WTC11 (cell line): Measurements from ENCODE around the gene ZBTB12. TPM values are rescaled to one million over a fixed set of nuclear protein-coding genes. Genes with fewer than 3 reads are reported as not detected.

Source experiments
- ATAC-seq: fragments of 200-7000 bp; cut with Tn5 transposase; 2 replicates; pipeline ENCODE4 v1.10.0; 2021; ENCODE audit warnings: mild to moderate bottlenecking, moderate library complexity
- CTCF ChIA-PET: fragments of 300-600 bp; sonication (Branson Sonifier 250); formaldehyde crosslinking; loops from one replicate; lab custom pipeline; 2021; ENCODE audit warnings: antibody characterized with exemption; lab: Charles Lee
- POLR2A ChIA-PET: fragments of 350-600 bp; sonication (Branson Sonifier 250); formaldehyde crosslinking; loops from one replicate; lab custom pipeline; 2021; ENCODE audit warnings: antibody characterized with exemption; lab: Charles Lee
- DNase-seq: peaks from one replicate; pipeline ENCODE4 v3.0.0; 2021; ENCODE audit warnings: low spot score
- H3K27ac Mint-ChIP-seq: 2 replicates; pipeline ENCODE4 v1.8.0; 2021; ENCODE audit warnings: mixed read lengths
- H3K27me3 Mint-ChIP-seq: 2 replicates; pipeline ENCODE4 v1.8.0; 2021; ENCODE audit warnings: low read depth, mild to moderate bottlenecking, moderate library complexity, mixed read lengths
- H3K36me3 Mint-ChIP-seq: 2 replicates; pipeline ENCODE4 v1.8.0; 2021; ENCODE audit warnings: mixed read lengths
- H3K4me1 Mint-ChIP-seq: 2 replicates; pipeline ENCODE4 v1.8.0; 2022; ENCODE audit warnings: mixed read lengths
- H3K4me3 Mint-ChIP-seq: 2 replicates; pipeline ENCODE4 v1.8.0; 2021; ENCODE audit warnings: mild to moderate bottlenecking, moderate library complexity, mixed read lengths
- H3K9me3 Mint-ChIP-seq: 2 replicates; pipeline ENCODE4 v1.8.0; 2021; ENCODE audit warnings: mixed read lengths
- ATF1 ChIP-seq: sonication (generic); formaldehyde crosslinking; IDR thresholded peaks from 2 replicates; pipeline ENCODE4 v1.8.1; 2023; ENCODE audit warnings: mild to moderate bottlenecking, moderate library complexity, missing genetic modification reagents
- CREM ChIP-seq: sonication (generic); formaldehyde crosslinking; IDR thresholded peaks from 2 replicates; pipeline ENCODE4 v1.8.1; 2022; ENCODE audit warnings: mild to moderate bottlenecking, missing genetic modification reagents, moderate library complexity
- ESRRA ChIP-seq: sonication (generic); formaldehyde crosslinking; IDR thresholded peaks from 2 replicates; pipeline ENCODE4 v1.8.1; 2022; ENCODE audit warnings: mild to moderate bottlenecking, missing genetic modification reagents, borderline replicate concordance
- FOXK1 ChIP-seq: sonication (generic); formaldehyde crosslinking; IDR thresholded peaks from 2 replicates; pipeline ENCODE4 v1.8.0; 2022; ENCODE audit warnings: mild to moderate bottlenecking, moderate library complexity, missing genetic modification reagents
- NFYB ChIP-seq: sonication (generic); formaldehyde crosslinking; conservative IDR thresholded peaks from 2 replicates; pipeline ENCODE4 v1.8.0; 2022; ENCODE audit warnings: low read depth, missing genetic modification reagents
- NR1H2 ChIP-seq: sonication (generic); formaldehyde crosslinking; IDR thresholded peaks from 2 replicates; pipeline ENCODE4 v1.9.0; 2021; ENCODE audit warnings: mild to moderate bottlenecking, moderate library complexity, missing genetic modification reagents
- PRRX2 ChIP-seq: fragments of 250-450 bp; sonication (Bioruptor Pico); IDR thresholded peaks from 2 replicates; pipeline ENCODE4 v1.8.0; 2021; ENCODE audit warnings: mild to moderate bottlenecking
- RORB ChIP-seq: fragments of 250-450 bp; sonication (Bioruptor Pico); IDR thresholded peaks from 2 replicates; pipeline ENCODE4 v1.9.0; 2021; ENCODE audit warnings: mild to moderate bottlenecking
- SMAD4 ChIP-seq: sonication (generic); formaldehyde crosslinking; IDR thresholded peaks from 2 replicates; pipeline ENCODE4 v1.8.0; 2022; ENCODE audit warnings: mild to moderate bottlenecking, missing genetic modification reagents
- ZBTB21 ChIP-seq: sonication (generic); formaldehyde crosslinking; IDR thresholded peaks from 2 replicates; pipeline ENCODE4 v1.8.1; 2023; ENCODE audit warnings: mild to moderate bottlenecking, missing genetic modification reagents, borderline replicate concordance
- total RNA-seq: library from RNA; stranded (reverse); gene quantifications from 3 replicates; pipeline ENCODE4 v1.2.3, GENCODE V29; 2021
- TF ChIP-seq, protein P1 (sequence below): sonication (generic); formaldehyde crosslinking; IDR thresholded peaks from 2 replicates; pipeline ENCODE4 v1.8.0; 2023; ENCODE audit warnings: mild to moderate bottlenecking, missing genetic modification reagents
- TF ChIP-seq, protein P2 (sequence below): sonication (generic); formaldehyde crosslinking; IDR thresholded peaks from 2 replicates; pipeline ENCODE4 v1.8.0; 2022; ENCODE audit warnings: mild to moderate bottlenecking, missing genetic modification reagents
- TF ChIP-seq, protein P3 (sequence below): fragments of 250-450 bp; sonication (Bioruptor Pico); IDR thresholded peaks from 2 replicates; pipeline ENCODE4 v1.9.0; 2021; ENCODE audit warnings: mild to moderate bottlenecking
- TF ChIP-seq, protein P4 (sequence below): sonication (generic); formaldehyde crosslinking; IDR thresholded peaks from 2 replicates; pipeline ENCODE4 v1.8.0; 2022; ENCODE audit warnings: missing genetic modification reagents
- TF ChIP-seq, protein P5 (sequence below): sonication (generic); formaldehyde crosslinking; IDR thresholded peaks from 2 replicates; pipeline ENCODE4 v1.8.1; 2022; ENCODE audit warnings: mild to moderate bottlenecking, missing genetic modification reagents, moderate library complexity, borderline replicate concordance
- TF ChIP-seq, protein P6 (sequence below): fragments of 250-450 bp; sonication (Bioruptor Pico); IDR thresholded peaks from 2 replicates; pipeline ENCODE4 v1.9.0; 2021; ENCODE audit warnings: moderate library complexity, mild to moderate bottlenecking, inconsistent platforms, borderline replicate concordance
- TF ChIP-seq, protein P7 (sequence below): sonication (generic); formaldehyde crosslinking; IDR thresholded peaks from 2 replicates; pipeline ENCODE4 v1.8.0; 2023; ENCODE audit warnings: missing genetic modification reagents

ZBTB12 gene
- total RNA-seq, 1 experiment from 2014 or later, result 24.0 TPM

DNA sequence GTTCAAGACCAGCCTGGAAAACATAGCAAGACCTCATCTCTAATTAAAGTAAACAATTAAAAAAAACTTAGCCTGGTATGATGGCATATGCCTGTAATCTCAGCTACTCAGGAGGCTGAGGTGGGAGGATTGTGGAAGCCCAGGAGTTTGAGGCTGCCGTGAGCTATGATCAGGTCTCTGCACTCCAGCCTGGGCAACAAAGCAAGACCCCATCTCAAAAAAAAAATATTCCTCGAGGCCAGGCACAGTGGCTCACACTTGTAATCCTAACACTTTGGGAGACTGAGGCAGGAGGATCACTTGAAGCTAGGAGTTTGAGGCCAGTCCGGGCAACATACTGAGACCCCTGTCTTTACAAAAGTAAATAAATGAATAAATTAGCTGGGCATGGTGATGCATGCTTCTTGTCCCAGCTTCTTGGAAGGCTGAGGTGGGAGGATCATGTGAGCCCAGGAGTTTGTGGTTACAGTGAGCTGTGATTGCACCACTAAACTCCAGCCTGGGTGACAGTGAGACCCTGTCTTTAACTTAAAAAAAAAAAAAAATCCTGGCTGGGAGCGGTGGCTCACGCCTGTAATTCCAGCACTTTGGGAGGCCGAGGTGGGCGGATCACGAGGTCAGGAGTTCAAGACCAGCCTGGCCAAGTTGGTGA lies 16.3 kb upstream of the ZBTB12 start (continued):
- TF ChIP-seq, protein P1, sequence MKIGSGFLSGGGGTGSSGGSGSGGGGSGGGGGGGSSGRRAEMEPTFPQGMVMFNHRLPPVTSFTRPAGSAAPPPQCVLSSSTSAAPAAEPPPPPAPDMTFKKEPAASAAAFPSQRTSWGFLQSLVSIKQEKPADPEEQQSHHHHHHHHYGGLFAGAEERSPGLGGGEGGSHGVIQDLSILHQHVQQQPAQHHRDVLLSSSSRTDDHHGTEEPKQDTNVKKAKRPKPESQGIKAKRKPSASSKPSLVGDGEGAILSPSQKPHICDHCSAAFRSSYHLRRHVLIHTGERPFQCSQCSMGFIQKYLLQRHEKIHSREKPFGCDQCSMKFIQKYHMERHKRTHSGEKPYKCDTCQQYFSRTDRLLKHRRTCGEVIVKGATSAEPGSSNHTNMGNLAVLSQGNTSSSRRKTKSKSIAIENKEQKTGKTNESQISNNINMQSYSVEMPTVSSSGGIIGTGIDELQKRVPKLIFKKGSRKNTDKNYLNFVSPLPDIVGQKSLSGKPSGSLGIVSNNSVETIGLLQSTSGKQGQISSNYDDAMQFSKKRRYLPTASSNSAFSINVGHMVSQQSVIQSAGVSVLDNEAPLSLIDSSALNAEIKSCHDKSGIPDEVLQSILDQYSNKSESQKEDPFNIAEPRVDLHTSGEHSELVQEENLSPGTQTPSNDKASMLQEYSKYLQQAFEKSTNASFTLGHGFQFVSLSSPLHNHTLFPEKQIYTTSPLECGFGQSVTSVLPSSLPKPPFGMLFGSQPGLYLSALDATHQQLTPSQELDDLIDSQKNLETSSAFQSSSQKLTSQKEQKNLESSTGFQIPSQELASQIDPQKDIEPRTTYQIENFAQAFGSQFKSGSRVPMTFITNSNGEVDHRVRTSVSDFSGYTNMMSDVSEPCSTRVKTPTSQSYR, result no peak
- TF ChIP-seq, protein P2, sequence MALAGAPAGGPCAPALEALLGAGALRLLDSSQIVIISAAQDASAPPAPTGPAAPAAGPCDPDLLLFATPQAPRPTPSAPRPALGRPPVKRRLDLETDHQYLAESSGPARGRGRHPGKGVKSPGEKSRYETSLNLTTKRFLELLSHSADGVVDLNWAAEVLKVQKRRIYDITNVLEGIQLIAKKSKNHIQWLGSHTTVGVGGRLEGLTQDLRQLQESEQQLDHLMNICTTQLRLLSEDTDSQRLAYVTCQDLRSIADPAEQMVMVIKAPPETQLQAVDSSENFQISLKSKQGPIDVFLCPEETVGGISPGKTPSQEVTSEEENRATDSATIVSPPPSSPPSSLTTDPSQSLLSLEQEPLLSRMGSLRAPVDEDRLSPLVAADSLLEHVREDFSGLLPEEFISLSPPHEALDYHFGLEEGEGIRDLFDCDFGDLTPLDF, result no peak
- no peak for TF ChIP-seq RORB
- TF ChIP-seq, all 79 proteins: peak for 0

DNA sequence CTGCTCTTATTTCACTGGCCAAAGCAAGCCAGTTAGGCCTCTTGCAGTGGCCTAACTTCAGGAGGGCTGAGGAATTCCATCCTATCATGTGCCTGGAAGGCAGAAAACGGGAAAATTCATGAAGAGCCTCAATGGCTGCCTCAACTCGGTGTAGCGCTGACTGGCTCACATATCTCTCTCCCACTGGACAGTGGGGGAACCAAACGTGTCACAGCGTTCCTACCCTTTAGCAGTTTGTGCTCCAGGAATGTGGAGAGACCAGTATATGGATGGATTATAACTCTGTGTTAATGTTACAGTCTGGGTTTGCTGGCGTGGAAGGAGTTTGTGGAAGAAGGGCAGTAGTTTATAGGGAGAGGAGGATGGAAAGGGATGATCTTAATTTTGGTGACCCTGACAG lies 13.9 kb upstream of the ZBTB12 start:
- ATAC-seq, result no peak
- H3K4me3 Mint-ChIP-seq, result no peak overlapping the region
- POLR2A ChIA-PET, result no interaction called here

DNA sequence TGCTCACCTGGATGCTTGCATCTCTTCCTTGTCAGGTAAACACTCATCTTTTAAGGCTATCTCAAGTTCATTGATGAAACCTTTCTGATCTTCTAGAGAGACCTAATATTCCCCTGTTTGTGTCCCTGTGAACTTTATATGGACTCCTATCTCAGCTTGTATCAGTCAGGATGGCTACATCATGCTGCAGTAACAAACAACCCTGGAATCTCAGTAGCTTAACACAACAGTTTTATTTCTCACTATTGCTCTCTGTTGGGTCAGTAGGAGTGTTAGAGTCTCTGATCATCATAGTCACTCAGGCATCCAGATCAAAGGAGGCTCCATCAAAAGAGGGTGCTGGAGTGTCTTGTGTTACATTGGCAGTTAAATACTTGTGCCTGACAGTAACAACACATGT lies 13.5 kb upstream of the ZBTB12 start:
- POLR2A ChIA-PET, result no interaction called here
- H3K36me3 Mint-ChIP-seq, result no peaks in the 10 kb centered on the region
- CTCF ChIA-PET, result interaction anchor here (2.2 kb wide), 1 partner anchor 9 kb away, joined by 5 read pairs; no protein-coding TSS in a partner anchor
- no peaks in the 10 kb centered on the region for H3K4me1 Mint-ChIP-seq
- no peak overlapping the region for H3K4me3 Mint-ChIP-seq
- peaks cover 5% of the 10 kb centered on the region; the same call in 1 of the 2 replicates for H3K9me3 Mint-ChIP-seq
- DNase-seq (no peak), ATAC-seq (no peak)
- no peaks in the 10 kb centered on the region; the same call in none of the 2 replicates for H3K27me3 Mint-ChIP-seq
- H3K27ac Mint-ChIP-seq, result no peak overlapping the region
- TF ChIP-seq SMAD4 (no peak), CREM (CRISPR knock-in tag) (no peak), NR1H2 (CRISPR knock-in tag) (no peak), PRRX2 (CRISPR knock-in tag) (no peak), ZBTB21 (CRISPR knock-in tag) (no peak), ESRRA (CRISPR knock-in tag) (no peak), ATF1 (CRISPR knock-in tag) (no peak), FOXK1 (no peak), NFYB (CRISPR knock-in tag) (no peak)
- TF ChIP-seq, protein P3, sequence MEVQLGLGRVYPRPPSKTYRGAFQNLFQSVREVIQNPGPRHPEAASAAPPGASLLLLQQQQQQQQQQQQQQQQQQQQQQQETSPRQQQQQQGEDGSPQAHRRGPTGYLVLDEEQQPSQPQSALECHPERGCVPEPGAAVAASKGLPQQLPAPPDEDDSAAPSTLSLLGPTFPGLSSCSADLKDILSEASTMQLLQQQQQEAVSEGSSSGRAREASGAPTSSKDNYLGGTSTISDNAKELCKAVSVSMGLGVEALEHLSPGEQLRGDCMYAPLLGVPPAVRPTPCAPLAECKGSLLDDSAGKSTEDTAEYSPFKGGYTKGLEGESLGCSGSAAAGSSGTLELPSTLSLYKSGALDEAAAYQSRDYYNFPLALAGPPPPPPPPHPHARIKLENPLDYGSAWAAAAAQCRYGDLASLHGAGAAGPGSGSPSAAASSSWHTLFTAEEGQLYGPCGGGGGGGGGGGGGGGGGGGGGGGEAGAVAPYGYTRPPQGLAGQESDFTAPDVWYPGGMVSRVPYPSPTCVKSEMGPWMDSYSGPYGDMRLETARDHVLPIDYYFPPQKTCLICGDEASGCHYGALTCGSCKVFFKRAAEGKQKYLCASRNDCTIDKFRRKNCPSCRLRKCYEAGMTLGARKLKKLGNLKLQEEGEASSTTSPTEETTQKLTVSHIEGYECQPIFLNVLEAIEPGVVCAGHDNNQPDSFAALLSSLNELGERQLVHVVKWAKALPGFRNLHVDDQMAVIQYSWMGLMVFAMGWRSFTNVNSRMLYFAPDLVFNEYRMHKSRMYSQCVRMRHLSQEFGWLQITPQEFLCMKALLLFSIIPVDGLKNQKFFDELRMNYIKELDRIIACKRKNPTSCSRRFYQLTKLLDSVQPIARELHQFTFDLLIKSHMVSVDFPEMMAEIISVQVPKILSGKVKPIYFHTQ (CRISPR knock-in tag), result no peak
- TF ChIP-seq, protein P4, sequence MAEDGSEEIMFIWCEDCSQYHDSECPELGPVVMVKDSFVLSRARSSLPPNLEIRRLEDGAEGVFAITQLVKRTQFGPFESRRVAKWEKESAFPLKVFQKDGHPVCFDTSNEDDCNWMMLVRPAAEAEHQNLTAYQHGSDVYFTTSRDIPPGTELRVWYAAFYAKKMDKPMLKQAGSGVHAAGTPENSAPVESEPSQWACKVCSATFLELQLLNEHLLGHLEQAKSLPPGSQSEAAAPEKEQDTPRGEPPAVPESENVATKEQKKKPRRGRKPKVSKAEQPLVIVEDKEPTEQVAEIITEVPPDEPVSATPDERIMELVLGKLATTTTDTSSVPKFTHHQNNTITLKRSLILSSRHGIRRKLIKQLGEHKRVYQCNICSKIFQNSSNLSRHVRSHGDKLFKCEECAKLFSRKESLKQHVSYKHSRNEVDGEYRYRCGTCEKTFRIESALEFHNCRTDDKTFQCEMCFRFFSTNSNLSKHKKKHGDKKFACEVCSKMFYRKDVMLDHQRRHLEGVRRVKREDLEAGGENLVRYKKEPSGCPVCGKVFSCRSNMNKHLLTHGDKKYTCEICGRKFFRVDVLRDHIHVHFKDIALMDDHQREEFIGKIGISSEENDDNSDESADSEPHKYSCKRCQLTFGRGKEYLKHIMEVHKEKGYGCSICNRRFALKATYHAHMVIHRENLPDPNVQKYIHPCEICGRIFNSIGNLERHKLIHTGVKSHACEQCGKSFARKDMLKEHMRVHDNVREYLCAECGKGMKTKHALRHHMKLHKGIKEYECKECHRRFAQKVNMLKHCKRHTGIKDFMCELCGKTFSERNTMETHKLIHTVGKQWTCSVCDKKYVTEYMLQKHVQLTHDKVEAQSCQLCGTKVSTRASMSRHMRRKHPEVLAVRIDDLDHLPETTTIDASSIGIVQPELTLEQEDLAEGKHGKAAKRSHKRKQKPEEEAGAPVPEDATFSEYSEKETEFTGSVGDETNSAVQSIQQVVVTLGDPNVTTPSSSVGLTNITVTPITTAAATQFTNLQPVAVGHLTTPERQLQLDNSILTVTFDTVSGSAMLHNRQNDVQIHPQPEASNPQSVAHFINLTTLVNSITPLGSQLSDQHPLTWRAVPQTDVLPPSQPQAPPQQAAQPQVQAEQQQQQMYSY (CRISPR knock-in tag), result no peak
- TF ChIP-seq, protein P2, result no peak
- TF ChIP-seq, protein P5, sequence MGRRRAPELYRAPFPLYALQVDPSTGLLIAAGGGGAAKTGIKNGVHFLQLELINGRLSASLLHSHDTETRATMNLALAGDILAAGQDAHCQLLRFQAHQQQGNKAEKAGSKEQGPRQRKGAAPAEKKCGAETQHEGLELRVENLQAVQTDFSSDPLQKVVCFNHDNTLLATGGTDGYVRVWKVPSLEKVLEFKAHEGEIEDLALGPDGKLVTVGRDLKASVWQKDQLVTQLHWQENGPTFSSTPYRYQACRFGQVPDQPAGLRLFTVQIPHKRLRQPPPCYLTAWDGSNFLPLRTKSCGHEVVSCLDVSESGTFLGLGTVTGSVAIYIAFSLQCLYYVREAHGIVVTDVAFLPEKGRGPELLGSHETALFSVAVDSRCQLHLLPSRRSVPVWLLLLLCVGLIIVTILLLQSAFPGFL, result no peak

More for the DNA sequence above, 13.9 kb upstream of the ZBTB12 start:
- no peak for DNase-seq
- Mint-ChIP-seq H3K9me3 (peaks cover 5% of the 10 kb centered on the region; the same call in 1 of the 2 replicates), H3K36me3 (no peaks in the 10 kb centered on the region), H3K27ac (no peak overlapping the region), H3K27me3 (no peaks in the 10 kb centered on the region; the same call in 1 of the 2 replicates), H3K4me1 (no peaks in the 10 kb centered on the region)
- CTCF ChIA-PET, result interaction anchor here (2.2 kb wide), 1 partner anchor 9 kb away, joined by 5 read pairs; no protein-coding TSS in a partner anchor
- TF ChIP-seq PRRX2 (CRISPR knock-in tag), result no peak
- TF ChIP-seq, protein P6, sequence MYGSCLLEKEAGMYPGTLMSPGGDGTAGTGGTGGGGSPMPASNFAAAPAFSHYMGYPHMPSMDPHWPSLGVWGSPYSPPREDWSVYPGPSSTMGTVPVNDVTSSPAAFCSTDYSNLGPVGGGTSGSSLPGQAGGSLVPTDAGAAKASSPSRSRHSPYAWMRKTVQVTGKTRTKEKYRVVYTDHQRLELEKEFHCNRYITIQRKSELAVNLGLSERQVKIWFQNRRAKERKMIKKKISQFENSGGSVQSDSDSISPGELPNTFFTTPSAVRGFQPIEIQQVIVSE (CRISPR knock-in tag), result no peak
- TF ChIP-seq, protein P7, sequence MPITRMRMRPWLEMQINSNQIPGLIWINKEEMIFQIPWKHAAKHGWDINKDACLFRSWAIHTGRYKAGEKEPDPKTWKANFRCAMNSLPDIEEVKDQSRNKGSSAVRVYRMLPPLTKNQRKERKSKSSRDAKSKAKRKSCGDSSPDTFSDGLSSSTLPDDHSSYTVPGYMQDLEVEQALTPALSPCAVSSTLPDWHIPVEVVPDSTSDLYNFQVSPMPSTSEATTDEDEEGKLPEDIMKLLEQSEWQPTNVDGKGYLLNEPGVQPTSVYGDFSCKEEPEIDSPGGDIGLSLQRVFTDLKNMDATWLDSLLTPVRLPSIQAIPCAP (CRISPR knock-in tag), result no peak
